Heart left ventricle (tissue), 13 donors: ENCODE measurements around the gene UBE2D3.

Source experiments
- POLR2A ChIP-seq, 2 donors: fragments of 450-650 bp; IDR thresholded peaks; one replicate each; pipeline ENCODE4 v1.6.1; 2017; ENCODE audit warnings: antibody characterized with exemption in 2 of 2, mild to moderate bottlenecking in 2 of 2, moderate library complexity in 2 of 2
- TF ChIP-seq, protein P1 (sequence below), 12 donors: fragments of 200-600 bp; sonication (generic) in 4 of 12; IDR thresholded peaks; one replicate each; pipeline versions ENCODE4 v1.5.0 to v1.8.0; 2018 to 2022; ENCODE audit warnings: antibody characterized with exemption in 12 of 12, mild to moderate bottlenecking in 5 of 12
- donor health status: ischemic (EF 13 %, LVEDD 7.1; RV severe dilation, severe dysfunction).
- donor health status: DM: no; HTN: yes; CAD: no.
- donor health status: DM: no; HTN: no; CAD: no.
- donor health status: ischemic (EF 25% LVEDD 6.9; RV normal size, moderate dysfunction).
- donor health status: ischemic (EF 25% LVEDD 5.7; RV mildly dilated, moderate dysfunction).
- donor health status: ischemic (EF 35%, LVEDD 5.7; RV mildly dilated, moderate dysfunction).
- donor health status: nonischemic (EF 11% LVEDD 7.7; RV severe dilation, severe dysfunction).
- donor health status: DM: yes; HTN: yes; CAD: no.
- donor health status: PGD.
- donor health status: ischemic (EF 29% LVEDD 5.4; RV normal size, mild dysfunction).
- donor health status: nonischemic (EF 23%, LVEDD 6.1; RV moderate dilation, normal function).

DNA sequence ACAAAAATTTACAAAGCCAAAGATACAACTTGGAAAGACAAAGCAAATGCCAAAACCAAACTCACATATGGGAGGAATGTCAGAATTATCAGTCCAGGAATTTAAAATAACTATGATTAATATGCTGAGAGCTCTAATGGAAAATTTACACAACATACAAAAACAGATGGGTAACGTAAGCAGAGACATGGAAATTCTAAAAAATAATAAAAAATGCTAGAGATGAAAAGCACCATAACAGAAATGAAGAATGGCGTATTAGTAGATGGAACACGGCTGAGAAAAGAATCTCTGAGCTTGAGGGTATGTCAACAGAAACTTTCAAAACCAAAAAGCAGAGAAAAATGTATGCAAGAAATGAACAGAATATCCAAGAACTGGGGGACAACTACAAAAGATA, 62.5 kb downstream of the UBE2D3 start:
- TF ChIP-seq, protein P1, sequence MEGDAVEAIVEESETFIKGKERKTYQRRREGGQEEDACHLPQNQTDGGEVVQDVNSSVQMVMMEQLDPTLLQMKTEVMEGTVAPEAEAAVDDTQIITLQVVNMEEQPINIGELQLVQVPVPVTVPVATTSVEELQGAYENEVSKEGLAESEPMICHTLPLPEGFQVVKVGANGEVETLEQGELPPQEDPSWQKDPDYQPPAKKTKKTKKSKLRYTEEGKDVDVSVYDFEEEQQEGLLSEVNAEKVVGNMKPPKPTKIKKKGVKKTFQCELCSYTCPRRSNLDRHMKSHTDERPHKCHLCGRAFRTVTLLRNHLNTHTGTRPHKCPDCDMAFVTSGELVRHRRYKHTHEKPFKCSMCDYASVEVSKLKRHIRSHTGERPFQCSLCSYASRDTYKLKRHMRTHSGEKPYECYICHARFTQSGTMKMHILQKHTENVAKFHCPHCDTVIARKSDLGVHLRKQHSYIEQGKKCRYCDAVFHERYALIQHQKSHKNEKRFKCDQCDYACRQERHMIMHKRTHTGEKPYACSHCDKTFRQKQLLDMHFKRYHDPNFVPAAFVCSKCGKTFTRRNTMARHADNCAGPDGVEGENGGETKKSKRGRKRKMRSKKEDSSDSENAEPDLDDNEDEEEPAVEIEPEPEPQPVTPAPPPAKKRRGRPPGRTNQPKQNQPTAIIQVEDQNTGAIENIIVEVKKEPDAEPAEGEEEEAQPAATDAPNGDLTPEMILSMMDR (IDR thresholded peaks at IDR 0.05), result no peak
- no peak for TF ChIP-seq POLR2A (IDR thresholded peaks at IDR 0.05)
